Smooth muscle cell (in vitro differentiated cells): ENCODE results near the gene HOXB7. TPM values are rescaled to one million over a fixed set of nuclear protein-coding genes. Genes with fewer than 3 reads are reported as not detected.

ENCODE experiments used
- DNase-seq: peaks from one replicate; lab custom pipeline; 2025; ENCODE audit not compliant: unreplicated experiment; lab: John Stamatoyannopoulos, UW
- H2AFZ ChIP-seq: fragments of 200-600 bp; sonication (generic); 2 replicates; pipeline ENCODE4 v1.6.0; 2016; ENCODE audit warnings: antibody characterized with exemption, low read depth, mild to moderate bottlenecking
- H3F3A ChIP-seq: fragments of 200-600 bp; sonication (generic); 2 replicates; pipeline ENCODE4 v1.6.0; 2017; ENCODE audit warnings: antibody characterized with exemption, low read depth
- H3K27ac ChIP-seq: fragments of 200-600 bp; sonication (generic); 2 replicates; pipeline ENCODE4 v1.5.1; 2016; ENCODE audit warnings: low read depth, mild to moderate bottlenecking
- H3K27me3 ChIP-seq: fragments of 200-600 bp; sonication (generic); 2 replicates; pipeline ENCODE4 v1.6.1; 2016; ENCODE audit warnings: low read depth, mild to moderate bottlenecking
- H3K36me3 ChIP-seq: fragments of 200-600 bp; sonication (generic); 2 replicates; pipeline ENCODE4 v1.5.1; 2016; ENCODE audit warnings: low read depth
- H3K4me1 ChIP-seq: fragments of 200-600 bp; sonication (generic); 2 replicates; pipeline ENCODE4 v1.5.1; 2016; ENCODE audit warnings: low read depth
- H3K4me2 ChIP-seq: fragments of 200-600 bp; sonication (generic); 2 replicates; pipeline ENCODE4 v1.6.0; 2016; ENCODE audit warnings: mild to moderate bottlenecking
- H3K4me3 ChIP-seq: fragments of 200-600 bp; sonication (generic); 2 replicates; pipeline ENCODE4 v1.5.1; 2016; ENCODE audit warnings: mild to moderate bottlenecking
- H3K79me2 ChIP-seq: fragments of 200-600 bp; sonication (generic); 2 replicates; pipeline ENCODE4 v1.6.0; 2016; ENCODE audit warnings: low read depth, mild to moderate bottlenecking
- H3K9ac ChIP-seq: fragments of 200-600 bp; sonication (generic); 2 replicates; pipeline ENCODE4 v1.6.0; 2016; ENCODE audit warnings: low read depth
- H3K9me3 ChIP-seq: fragments of 200-600 bp; sonication (generic); replicated peaks from 2 replicates; pipeline ENCODE4 v1.5.1; 2016; ENCODE audit warnings: low read depth
- H4K20me1 ChIP-seq: fragments of 200-600 bp; sonication (generic); 2 replicates; pipeline ENCODE4 v1.6.0; 2016; ENCODE audit warnings: low read depth
- CTCF ChIP-seq: fragments of 200-600 bp; sonication (generic); IDR thresholded peaks from 2 replicates; pipeline ENCODE4 v1.5.1; 2017; ENCODE audit warnings: borderline replicate concordance, mild to moderate bottlenecking, antibody characterized with exemption; ENCODE audit not compliant: insufficient read depth, poor library complexity, severe bottlenecking
- WGBS: methylation state at CpG from one replicate; pipeline ENCODE4 v1.1.7; 2016; ENCODE audit warnings: low lambda C conversion rate; 5-methylcytosine and 5-hydroxymethylcytosine counted together
- polyA plus RNA-seq: library from polyadenylated mRNA; unstranded; fragments of >200 nt; fragmentation: Nextera tagmentation; extraction: Ambion mirVana; gene quantifications from 2 replicates; pipeline ENCODE4 v1.2.1, GENCODE V29; 2016
- total RNA-seq: library from RNA; depleted of rRNA; stranded (reverse); fragments of >200 nt; gene quantifications from 2 replicates; pipeline ENCODE4 v1.2.3, GENCODE V29; 2014

The HOXB7 gene
- total and polyA plus RNA-seq, 2 experiments from 2014 or later = 16.1 to 29.7 TPM

- no peak for TF ChIP-seq CTCF
- Histone ChIP-seq H3K4me3 (peak overlapping the region; percentile 66), H3K27me3 (peaks cover 7% of the 10 kb centered on the region), H3K4me1 (peaks cover 9% of the 10 kb centered on the region), H4K20me1 (peaks cover 74% of the 10 kb centered on the region), H3K4me2 (peak overlapping the region; percentile 98), H3K27ac (peak overlapping the region; percentile 79), H3K9ac (peak overlapping the region; percentile 35), H2AFZ (no peak overlapping the region), H3K36me3 (no peaks in the 10 kb centered on the region), H3K9me3 (no peaks in the 10 kb centered on the region), H3F3A (peaks cover 20% of the 10 kb centered on the region), H3K79me2 (peaks cover 86% of the 10 kb centered on the region)
- no peak for DNase-seq
- 14% methylated on average over 4 of the region's 4 CpGs for WGBS
Measured at GRCh38 chr17:48601207-48601538, 9.6 kb downstream of the HOXB7 start.

- Histone ChIP-seq H4K20me1 (peaks cover 81% of the 10 kb centered on the region), H3K4me3 (peak overlapping the region; percentile 66), H3K36me3 (no peaks in the 10 kb centered on the region), H3K9me3 (no peaks in the 10 kb centered on the region), H3K27me3 (peaks cover 7% of the 10 kb centered on the region), H3K4me1 (peaks cover 9% of the 10 kb centered on the region), H3K27ac (peak overlapping the region; percentile 79), H3K4me2 (peak overlapping the region; percentile 98), H2AFZ (no peak overlapping the region), H3K79me2 (peaks cover 91% of the 10 kb centered on the region), H3K9ac (no peak overlapping the region), H3F3A (peaks cover 20% of the 10 kb centered on the region)
- TF ChIP-seq CTCF = no peak
- no peak for DNase-seq
- 4% methylated on average over 17 of the region's 17 CpGs for WGBS
Measured at GRCh38 chr17:48600244-48601098, 10.3 kb downstream of the HOXB7 start.

- 46% methylated on average over 5 of the region's 5 CpGs for WGBS
- Histone ChIP-seq H3K27me3 (peaks cover 7% of the 10 kb centered on the region), H3K9me3 (no peaks in the 10 kb centered on the region), H3K9ac (no peak overlapping the region), H3K4me3 (peak overlapping the region; percentile 57), H4K20me1 (peaks cover 90% of the 10 kb centered on the region), H3F3A (peaks cover 20% of the 10 kb centered on the region), H2AFZ (no peak overlapping the region), H3K4me2 (peak overlapping the region; percentile 98), H3K4me1 (peaks cover 9% of the 10 kb centered on the region), H3K36me3 (no peaks in the 10 kb centered on the region), H3K79me2 (peaks cover 95% of the 10 kb centered on the region), H3K27ac (peak overlapping the region; percentile 79)
- no peak for DNase-seq
- TF ChIP-seq CTCF = no peak
Measured at GRCh38 chr17:48599354-48599753, 11.5 kb downstream of the HOXB7 start.
